ENCODE measurements around the gene HSD17B2. TPM values are rescaled to one million over a fixed set of nuclear protein-coding genes. Genes with fewer than 3 reads are reported as not detected.

HSD17B2 gene
- total and polyA plus RNA-seq, 4 donors, result 2.7 to 6.2 (median 3.1) TPM

DNA sequence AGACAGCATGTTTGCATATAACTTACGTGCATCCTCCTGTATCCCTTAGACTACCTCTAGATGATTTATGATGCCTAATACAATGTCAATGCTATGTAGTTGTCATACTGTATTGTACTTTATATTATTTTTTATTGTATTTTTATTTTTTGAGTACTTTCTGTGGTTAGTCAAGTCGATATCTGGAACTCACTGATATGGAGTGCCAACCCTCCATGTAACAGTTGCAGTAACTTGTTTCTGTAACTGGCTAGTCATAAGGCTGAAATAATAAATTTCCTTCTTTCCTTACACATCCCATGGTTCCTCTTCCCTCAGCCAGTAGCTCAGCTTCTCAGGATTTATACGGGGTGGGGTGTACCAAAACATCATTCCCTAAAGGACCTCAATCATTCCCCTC, 111.5 kb downstream of the HSD17B2 start:
- DNase-seq (no peak), ATAC-seq (ENCODE audit: insufficient read depth, low FRiP score) (no peak)
- Histone ChIP-seq H3K27me3 (ENCODE audit: control insufficient read depth in 3 of 3, insufficient read depth in 3 of 3, low read length in 2 of 3) (no peaks in the 10 kb centered on the region), H3K4me1 (ENCODE audit: control insufficient read depth in 5 of 5, insufficient read depth in 5 of 5, low read length in 5 of 5) (no peaks in the 10 kb centered on the region), H3K9me3 (ENCODE audit: control insufficient read depth in 4 of 4, insufficient read depth in 3 of 4, low read length in 3 of 4) (peaks cover 0 to 2% (median 0%) of the 10 kb centered on the region in 4 donors), H3K9ac (ENCODE audit: insufficient read depth in 1 of 2, low read length in 2 of 2) (no peak overlapping the region), H3K27ac (ENCODE audit: low read depth in 1 of 2, low read length in 1 of 2) (no peak overlapping the region), H3K4me3 (no peak overlapping the region), H3K36me3 (ENCODE audit: control insufficient read depth in 4 of 4, insufficient read depth in 4 of 4, low read length in 4 of 4) (peaks cover 0 to 10% (median 7%) of the 10 kb centered on the region in 4 donors)
- TF ChIP-seq, protein P1, sequence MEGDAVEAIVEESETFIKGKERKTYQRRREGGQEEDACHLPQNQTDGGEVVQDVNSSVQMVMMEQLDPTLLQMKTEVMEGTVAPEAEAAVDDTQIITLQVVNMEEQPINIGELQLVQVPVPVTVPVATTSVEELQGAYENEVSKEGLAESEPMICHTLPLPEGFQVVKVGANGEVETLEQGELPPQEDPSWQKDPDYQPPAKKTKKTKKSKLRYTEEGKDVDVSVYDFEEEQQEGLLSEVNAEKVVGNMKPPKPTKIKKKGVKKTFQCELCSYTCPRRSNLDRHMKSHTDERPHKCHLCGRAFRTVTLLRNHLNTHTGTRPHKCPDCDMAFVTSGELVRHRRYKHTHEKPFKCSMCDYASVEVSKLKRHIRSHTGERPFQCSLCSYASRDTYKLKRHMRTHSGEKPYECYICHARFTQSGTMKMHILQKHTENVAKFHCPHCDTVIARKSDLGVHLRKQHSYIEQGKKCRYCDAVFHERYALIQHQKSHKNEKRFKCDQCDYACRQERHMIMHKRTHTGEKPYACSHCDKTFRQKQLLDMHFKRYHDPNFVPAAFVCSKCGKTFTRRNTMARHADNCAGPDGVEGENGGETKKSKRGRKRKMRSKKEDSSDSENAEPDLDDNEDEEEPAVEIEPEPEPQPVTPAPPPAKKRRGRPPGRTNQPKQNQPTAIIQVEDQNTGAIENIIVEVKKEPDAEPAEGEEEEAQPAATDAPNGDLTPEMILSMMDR (IDR thresholded peaks at IDR 0.05; ENCODE audit: control extremely low read depth, extremely low read depth), result no peak
- WGBS, 2 donors, result 66 to 81% methylated on average over 3 of the region's 3 CpGs

DNA sequence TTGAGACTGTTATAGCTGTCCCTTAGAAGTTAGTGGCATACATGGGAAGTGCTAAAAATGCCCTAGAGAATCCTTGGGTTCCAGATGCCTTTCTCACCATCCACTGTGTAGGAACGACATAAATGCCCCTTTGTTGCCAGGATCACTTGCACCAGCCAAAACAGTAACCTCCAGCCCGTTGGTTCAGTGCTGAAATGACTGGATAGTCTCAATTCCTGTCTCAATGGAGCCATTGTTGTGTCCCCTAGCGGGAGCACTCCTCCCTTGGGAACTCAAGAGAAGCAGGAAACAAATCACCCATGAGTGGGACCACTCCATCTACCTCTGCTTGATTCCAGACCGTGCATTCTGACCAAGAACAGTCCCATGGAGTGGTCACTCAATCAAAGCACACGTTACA, 111.9 kb downstream of the HSD17B2 start:
- TF ChIP-seq, protein P1 (IDR thresholded peaks at IDR 0.05; ENCODE audit: control extremely low read depth, extremely low read depth), result no peak
- WGBS, 2 donors, result 85 to 95% methylated on average over 5 of the region's 5 CpGs
- no peaks in the 10 kb centered on the region for H3K4me1 ChIP-seq (ENCODE audit: control insufficient read depth in 5 of 5, insufficient read depth in 5 of 5, low read length in 5 of 5)

DNA sequence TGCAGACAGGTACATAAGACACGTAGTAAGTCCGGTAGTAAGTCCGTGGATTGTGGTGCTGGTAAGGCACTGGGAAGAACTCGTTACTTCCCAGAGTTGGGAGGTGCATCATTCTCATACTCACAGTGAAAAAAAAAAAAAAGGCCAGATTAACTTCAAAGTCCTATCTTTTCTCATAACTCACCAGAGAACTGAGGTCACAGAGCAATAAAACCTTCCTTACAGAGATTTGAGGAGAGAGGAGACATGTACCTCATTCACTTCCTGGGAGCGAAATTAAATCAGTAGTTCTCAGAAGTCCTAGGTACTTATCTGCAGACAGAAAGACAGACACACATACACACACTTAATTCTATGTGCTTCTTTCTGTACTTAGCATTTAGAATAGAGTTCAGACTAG, 112.5 kb downstream of the HSD17B2 start:
- ATAC-seq (ENCODE audit: insufficient read depth, low FRiP score) (no peak), DNase-seq (no peak)
- Histone ChIP-seq H3K36me3 (ENCODE audit: control insufficient read depth in 4 of 4, insufficient read depth in 4 of 4, low read length in 4 of 4) (peaks cover 0 to 10% (median 7%) of the 10 kb centered on the region in 4 donors), H3K4me3 (no peak overlapping the region), H3K9me3 (ENCODE audit: control insufficient read depth in 4 of 4, insufficient read depth in 3 of 4, low read length in 3 of 4) (peaks cover 0 to 2% (median 0%) of the 10 kb centered on the region in 4 donors), H3K4me1 (ENCODE audit: control insufficient read depth in 5 of 5, insufficient read depth in 5 of 5, low read length in 5 of 5) (no peaks in the 10 kb centered on the region), H3K27ac (ENCODE audit: low read depth in 1 of 2, low read length in 1 of 2) (no peak overlapping the region), H3K9ac (ENCODE audit: insufficient read depth in 1 of 2, low read length in 2 of 2) (no peak overlapping the region), H3K27me3 (ENCODE audit: control insufficient read depth in 3 of 3, insufficient read depth in 3 of 3, low read length in 2 of 3) (no peaks in the 10 kb centered on the region)
- TF ChIP-seq, protein P1 (IDR thresholded peaks at IDR 0.05; ENCODE audit: control extremely low read depth, extremely low read depth), result no peak
- WGBS, 2 donors, result 99 to 100% methylated on average over 5 of the region's 5 CpGs

More for the DNA sequence above, 111.9 kb downstream of the HSD17B2 start:
- peaks cover 0 to 10% (median 7%) of the 10 kb centered on the region in 4 donors for H3K36me3 ChIP-seq (ENCODE audit: control insufficient read depth in 4 of 4, insufficient read depth in 4 of 4, low read length in 4 of 4)
- ATAC-seq (ENCODE audit: insufficient read depth, low FRiP score) (no peak), DNase-seq (no peak)
- peaks cover 0 to 2% (median 0%) of the 10 kb centered on the region in 4 donors for H3K9me3 ChIP-seq (ENCODE audit: control insufficient read depth in 4 of 4, insufficient read depth in 3 of 4, low read length in 3 of 4)
- H3K27me3 ChIP-seq (ENCODE audit: control insufficient read depth in 3 of 3, insufficient read depth in 3 of 3, low read length in 2 of 3), result no peaks in the 10 kb centered on the region
- H3K9ac ChIP-seq (ENCODE audit: insufficient read depth in 1 of 2, low read length in 2 of 2), result no peak overlapping the region
- no peak overlapping the region for H3K27ac ChIP-seq (ENCODE audit: low read depth in 1 of 2, low read length in 1 of 2)
- H3K4me3 ChIP-seq, result no peak overlapping the region

Other genes starting within 250 kb of the HSD17B2 start
- 1 to 10 TPM; 5.7 to 9.5 TPM for gene SDR42E1, start 23.8 kb upstream of the HSD17B2 start, total RNA-seq
- 1 to 10 TPM; 1.2 to 2.3 TPM for gene SDR42E1, start 23.8 kb upstream of the HSD17B2 start, polyA plus RNA-seq
- 10 to 100 TPM; 29.0 to 31.3 TPM for gene MPHOSPH6, start 135.0 kb downstream of the HSD17B2 start, total RNA-seq
- 10 to 100 TPM; 24.2 to 31.8 TPM for gene MPHOSPH6, start 135.0 kb downstream of the HSD17B2 start, polyA plus RNA-seq